Measurements from ENCODE around the gene CXXC4. TPM values are rescaled to one million over a fixed set of nuclear protein-coding genes. Genes with fewer than 3 reads are reported as not detected.

CXXC4 gene
- total RNA-seq, 5 donors from 2014 or later (not counting 1 experiment from before 2014, with no cell fraction given), result 0.09 to 0.20 (median 0.13) TPM; not detected in 1

DNA sequence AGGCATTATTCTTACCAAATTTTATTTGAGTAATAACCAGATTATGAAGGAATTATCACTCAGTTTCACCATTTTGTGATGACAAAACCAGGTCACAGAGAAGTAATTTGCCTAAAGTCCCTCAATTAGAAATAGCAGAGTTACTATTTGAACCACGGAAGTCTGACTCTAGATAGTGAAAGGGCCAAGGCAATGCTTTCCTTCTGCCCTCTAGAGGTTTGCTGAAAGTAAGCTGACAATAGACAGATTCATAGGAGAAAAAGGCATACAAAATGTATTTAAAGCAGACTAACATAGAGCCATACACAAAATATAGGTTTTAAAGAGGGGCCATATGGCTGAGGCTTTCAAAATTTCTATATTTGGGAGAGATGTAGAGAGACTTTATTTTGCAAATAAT, 43.1 kb downstream of the CXXC4 start:
- Mint-ChIP-seq H3K4me3 (no peak overlapping the region), H3K9me3 (peaks cover 0 to 3% (median 0%) of the 10 kb centered on the region in 3 donors), H3K27me3 (no peaks in the 10 kb centered on the region), H3K4me1 (no peaks in the 10 kb centered on the region), H3K27ac (no peak overlapping the region), H3K36me3 (no peaks in the 10 kb centered on the region)
- H3K9me3 ChIP-seq, result no peaks in the 10 kb centered on the region
- no peak for ATAC-seq (replicated peaks in 1 of 4)
- no peaks in the 10 kb centered on the region for H3K4me1 ChIP-seq (ENCODE audit: control insufficient read depth in 1 of 2, extremely low read depth in 1 of 2, insufficient read depth in 2 of 2, low read length in 2 of 2)
- no peak for DNase-seq
- ChIA-PET CTCF (no interaction called here), POLR2A (no interaction called here)
- H3K27ac ChIP-seq (ENCODE audit: low read length), result no peak overlapping the region
- H3K36me3 ChIP-seq (ENCODE audit: control insufficient read depth in 2 of 2, extremely low read depth in 1 of 2, insufficient read depth in 1 of 2, low read length in 1 of 2), result no peaks in the 10 kb centered on the region
- WGBS (ENCODE audit: insufficient coverage), result no CpG with 5 or more reads among the region's 1 CpG
- no peaks in the 10 kb centered on the region for H3K27me3 ChIP-seq (replicated peaks in 1 of 2; ENCODE audit: control insufficient read depth in 2 of 2, extremely low read depth in 1 of 2, insufficient read depth in 2 of 2, low read length in 1 of 2)
- H3K4me3 ChIP-seq (ENCODE audit: control insufficient read depth in 1 of 2, extremely low read depth in 1 of 2, low read length in 1 of 2), result no peak overlapping the region

DNA sequence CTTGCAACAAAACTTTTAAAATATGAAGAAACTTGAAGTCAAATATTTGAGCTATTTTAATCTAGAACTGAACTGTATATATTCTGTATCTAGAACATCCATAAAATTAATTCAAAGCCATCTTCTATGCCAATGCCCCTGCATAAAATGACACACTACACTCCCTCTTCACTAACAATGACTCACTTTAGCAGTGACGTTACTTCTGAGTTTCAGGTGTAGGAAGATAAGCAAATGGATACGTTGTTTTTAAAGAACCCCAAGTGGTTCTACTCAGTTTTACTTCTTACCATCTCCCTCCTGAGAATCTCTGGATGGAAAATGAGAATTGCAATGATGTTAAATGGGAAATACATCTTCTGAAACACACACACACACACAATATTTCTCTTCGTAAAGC, 45.2 kb downstream of the CXXC4 start:
- Mint-ChIP-seq H3K4me1 (no peaks in the 10 kb centered on the region), H3K4me3 (no peak overlapping the region), H3K36me3 (no peaks in the 10 kb centered on the region), H3K9me3 (no peaks in the 10 kb centered on the region), H3K27me3 (no peaks in the 10 kb centered on the region), H3K27ac (no peak overlapping the region)
- Histone ChIP-seq H3K4me3 (ENCODE audit: control insufficient read depth in 1 of 2, extremely low read depth in 1 of 2, low read length in 1 of 2) (no peak overlapping the region), H3K9me3 (no peaks in the 10 kb centered on the region), H3K27me3 (replicated peaks in 1 of 2; ENCODE audit: control insufficient read depth in 2 of 2, extremely low read depth in 1 of 2, insufficient read depth in 2 of 2, low read length in 1 of 2) (no peaks in the 10 kb centered on the region), H3K36me3 (ENCODE audit: control insufficient read depth in 2 of 2, extremely low read depth in 1 of 2, insufficient read depth in 1 of 2, low read length in 1 of 2) (no peaks in the 10 kb centered on the region), H3K27ac (ENCODE audit: low read length) (no peak overlapping the region), H3K4me1 (ENCODE audit: control insufficient read depth in 1 of 2, extremely low read depth in 1 of 2, insufficient read depth in 2 of 2, low read length in 2 of 2) (no peaks in the 10 kb centered on the region)
- ChIA-PET CTCF (no interaction called here), POLR2A (no interaction called here)
- no CpG with 5 or more reads among the region's 3 CpGs for WGBS (ENCODE audit: insufficient coverage)
- DNase-seq, result no peak
- no peak for ATAC-seq (replicated peaks in 1 of 4)

- no peaks in the 10 kb centered on the region for H3K27me3 ChIP-seq (replicated peaks in 1 of 2; ENCODE audit: control insufficient read depth in 2 of 2, extremely low read depth in 1 of 2, insufficient read depth in 2 of 2, low read length in 1 of 2)
- no peak overlapping the region for H3K27ac ChIP-seq (ENCODE audit: low read length)
- ATAC-seq (replicated peaks in 1 of 4) (no peak), DNase-seq (no peak)
- no CpG with 5 or more reads among the region's 2 CpGs for WGBS (ENCODE audit: insufficient coverage)
- Mint-ChIP-seq H3K27me3 (no peaks in the 10 kb centered on the region), H3K4me1 (no peaks in the 10 kb centered on the region), H3K9me3 (no peaks in the 10 kb centered on the region), H3K36me3 (no peaks in the 10 kb centered on the region), H3K4me3 (no peak overlapping the region), H3K27ac (no peak overlapping the region)
- POLR2A ChIA-PET, result no interaction called here
- CTCF ChIA-PET, result no interaction called here
- no peaks in the 10 kb centered on the region for H3K36me3 ChIP-seq (ENCODE audit: control insufficient read depth in 2 of 2, extremely low read depth in 1 of 2, insufficient read depth in 1 of 2, low read length in 1 of 2)
- no peaks in the 10 kb centered on the region for H3K4me1 ChIP-seq (ENCODE audit: control insufficient read depth in 1 of 2, extremely low read depth in 1 of 2, insufficient read depth in 2 of 2, low read length in 2 of 2)
- H3K4me3 ChIP-seq (ENCODE audit: control insufficient read depth in 1 of 2, extremely low read depth in 1 of 2, low read length in 1 of 2), result no peak overlapping the region
- H3K9me3 ChIP-seq, result no peaks in the 10 kb centered on the region
Measured at GRCh38 chr4:104447294-104447693, 47.4 kb downstream of the CXXC4 start.

- no peak for DNase-seq
- H3K27me3 ChIP-seq (replicated peaks in 1 of 2; ENCODE audit: control insufficient read depth in 2 of 2, extremely low read depth in 1 of 2, insufficient read depth in 2 of 2, low read length in 1 of 2), result no peaks in the 10 kb centered on the region
- WGBS (ENCODE audit: insufficient coverage), result 60% methylated on average over 2 of the region's 5 CpGs
- H3K4me1 ChIP-seq (ENCODE audit: control insufficient read depth in 1 of 2, extremely low read depth in 1 of 2, insufficient read depth in 2 of 2, low read length in 2 of 2), result no peaks in the 10 kb centered on the region
- no peak overlapping the region for H3K27ac Mint-ChIP-seq
- ChIA-PET POLR2A (no interaction called here), CTCF (interaction anchor here in 1 of 2 donors (0.6 kb wide), 1 partner anchor 1533 kb away, joined by 8 read pairs; no protein-coding TSS in a partner anchor)
- H3K9me3 ChIP-seq, result no peaks in the 10 kb centered on the region
- H3K27me3 Mint-ChIP-seq, result no peaks in the 10 kb centered on the region
- no peaks in the 10 kb centered on the region for H3K36me3 Mint-ChIP-seq
- no peak overlapping the region for H3K4me3 Mint-ChIP-seq
- H3K36me3 ChIP-seq (ENCODE audit: control insufficient read depth in 2 of 2, extremely low read depth in 1 of 2, insufficient read depth in 1 of 2, low read length in 1 of 2), result no peaks in the 10 kb centered on the region
- ATAC-seq (replicated peaks in 1 of 4), result no peak
- H3K9me3 Mint-ChIP-seq, result no peaks in the 10 kb centered on the region
- no peak overlapping the region for H3K4me3 ChIP-seq (ENCODE audit: control insufficient read depth in 1 of 2, extremely low read depth in 1 of 2, low read length in 1 of 2)
- no peaks in the 10 kb centered on the region for H3K4me1 Mint-ChIP-seq
- H3K27ac ChIP-seq (ENCODE audit: low read length), result no peak overlapping the region
Measured at GRCh38 chr4:104446431-104447278, 48.0 kb downstream of the CXXC4 start.

DNA sequence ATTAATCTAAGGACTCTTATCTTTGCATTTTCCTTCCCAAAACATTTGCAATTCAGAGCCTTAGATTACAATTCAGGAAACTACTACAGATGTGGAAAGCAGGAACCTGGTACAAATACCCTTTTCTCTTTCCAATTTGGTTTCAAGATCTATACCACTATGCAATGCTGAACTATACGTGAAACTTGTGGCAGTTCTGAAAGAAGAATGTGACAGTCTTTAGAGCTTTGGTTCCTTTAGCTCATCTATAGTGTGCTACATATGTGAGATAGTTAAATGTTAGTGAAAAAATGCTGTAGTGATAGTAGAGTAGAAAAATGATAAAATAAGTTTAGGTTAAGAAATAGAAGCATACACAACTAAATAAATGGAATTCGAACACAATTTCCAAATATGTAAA, 50.0 kb downstream of the CXXC4 start:
- Histone ChIP-seq H3K9me3 (no peaks in the 10 kb centered on the region), H3K27ac (ENCODE audit: low read length) (no peak overlapping the region), H3K36me3 (ENCODE audit: control insufficient read depth in 2 of 2, extremely low read depth in 1 of 2, insufficient read depth in 1 of 2, low read length in 1 of 2) (no peaks in the 10 kb centered on the region), H3K4me1 (ENCODE audit: control insufficient read depth in 1 of 2, extremely low read depth in 1 of 2, insufficient read depth in 2 of 2, low read length in 2 of 2) (no peaks in the 10 kb centered on the region), H3K4me3 (ENCODE audit: control insufficient read depth in 1 of 2, extremely low read depth in 1 of 2, low read length in 1 of 2) (no peak overlapping the region), H3K27me3 (replicated peaks in 1 of 2; ENCODE audit: control insufficient read depth in 2 of 2, extremely low read depth in 1 of 2, insufficient read depth in 2 of 2, low read length in 1 of 2) (no peaks in the 10 kb centered on the region)
- Mint-ChIP-seq H3K27ac (no peak overlapping the region), H3K4me1 (no peaks in the 10 kb centered on the region), H3K27me3 (no peaks in the 10 kb centered on the region), H3K9me3 (no peaks in the 10 kb centered on the region), H3K4me3 (no peak overlapping the region), H3K36me3 (no peaks in the 10 kb centered on the region)
- WGBS (ENCODE audit: insufficient coverage), result no CpG with 5 or more reads among the region's 2 CpGs
- no peak for DNase-seq
- CTCF ChIA-PET, result no interaction called here
- POLR2A ChIA-PET, result no interaction called here
- no peak for ATAC-seq (replicated peaks in 1 of 4)

DNA sequence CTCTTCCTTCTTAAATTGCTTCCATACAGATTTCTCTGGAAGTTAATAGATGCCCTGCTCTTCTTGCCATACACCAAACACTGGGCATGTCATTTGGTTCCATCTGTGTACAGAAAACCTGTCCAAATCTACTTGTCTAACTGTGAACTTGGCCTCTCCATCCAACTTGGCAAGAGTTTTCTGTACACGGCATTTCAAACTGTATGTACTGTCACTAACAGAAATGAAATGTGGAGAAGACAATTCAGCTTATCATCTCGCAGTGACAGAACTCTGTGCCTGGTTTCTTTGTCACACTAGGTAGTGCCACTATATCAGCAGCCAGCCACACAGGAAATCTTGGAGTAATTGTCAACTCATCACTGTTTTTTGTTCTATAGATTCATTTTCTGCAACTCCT, 58.2 kb downstream of the CXXC4 start:
- 100% methylated on average over 1 of the region's 2 CpGs for WGBS (ENCODE audit: insufficient coverage)
- Mint-ChIP-seq H3K4me1 (no peaks in the 10 kb centered on the region), H3K4me3 (no peak overlapping the region), H3K9me3 (peaks cover 0 to 3% (median 0%) of the 10 kb centered on the region in 3 donors), H3K27ac (no peak overlapping the region), H3K36me3 (no peaks in the 10 kb centered on the region), H3K27me3 (peaks cover 0 to 3% of the 10 kb centered on the region in 2 donors)
- H3K9me3 ChIP-seq, result no peaks in the 10 kb centered on the region
- no peaks in the 10 kb centered on the region for H3K4me1 ChIP-seq (ENCODE audit: control insufficient read depth in 1 of 2, extremely low read depth in 1 of 2, insufficient read depth in 2 of 2, low read length in 2 of 2)
- ATAC-seq (replicated peaks in 1 of 4), result no peak
- ChIA-PET POLR2A (no interaction called here), CTCF (interaction anchor here in 1 of 2 donors (0.5 to 0.7 kb wide), 2 partner anchors 44 to 1219 kb away, joined by 3 read pairs; no protein-coding TSS in a partner anchor)
- no peak for DNase-seq
- no peak overlapping the region for H3K27ac ChIP-seq (ENCODE audit: low read length)
- no peaks in the 10 kb centered on the region for H3K27me3 ChIP-seq (replicated peaks in 1 of 2; ENCODE audit: control insufficient read depth in 2 of 2, extremely low read depth in 1 of 2, insufficient read depth in 2 of 2, low read length in 1 of 2)
- no peak overlapping the region for H3K4me3 ChIP-seq (ENCODE audit: control insufficient read depth in 1 of 2, extremely low read depth in 1 of 2, low read length in 1 of 2)
- no peaks in the 10 kb centered on the region for H3K36me3 ChIP-seq (ENCODE audit: control insufficient read depth in 2 of 2, extremely low read depth in 1 of 2, insufficient read depth in 1 of 2, low read length in 1 of 2)
